Activated naive CD8-positive, alpha-beta T cell (primary cell): ENCODE measurements around the gene RBM44.

Experiments used
- H3K27ac Mint-ChIP-seq: one replicate; pipeline ENCODE4 v1.8.0; 2021; ENCODE audit warnings: mixed read lengths
- H3K27me3 Mint-ChIP-seq: one replicate; pipeline ENCODE4 v1.8.0; 2021; ENCODE audit warnings: mixed read lengths
- H3K36me3 Mint-ChIP-seq: one replicate; pipeline ENCODE4 v1.8.0; 2021; ENCODE audit warnings: mixed read lengths
- H3K4me1 Mint-ChIP-seq: one replicate; pipeline ENCODE4 v1.8.0; 2021; ENCODE audit warnings: low read depth, mixed read lengths
- H3K4me3 Mint-ChIP-seq: one replicate; pipeline ENCODE4 v1.8.0; 2021; ENCODE audit warnings: mild to moderate bottlenecking, mixed read lengths
- H3K9me3 Mint-ChIP-seq: one replicate; pipeline ENCODE4 v1.8.0; 2021; ENCODE audit warnings: low read depth, mixed read lengths

Gene RBM44

DNA sequence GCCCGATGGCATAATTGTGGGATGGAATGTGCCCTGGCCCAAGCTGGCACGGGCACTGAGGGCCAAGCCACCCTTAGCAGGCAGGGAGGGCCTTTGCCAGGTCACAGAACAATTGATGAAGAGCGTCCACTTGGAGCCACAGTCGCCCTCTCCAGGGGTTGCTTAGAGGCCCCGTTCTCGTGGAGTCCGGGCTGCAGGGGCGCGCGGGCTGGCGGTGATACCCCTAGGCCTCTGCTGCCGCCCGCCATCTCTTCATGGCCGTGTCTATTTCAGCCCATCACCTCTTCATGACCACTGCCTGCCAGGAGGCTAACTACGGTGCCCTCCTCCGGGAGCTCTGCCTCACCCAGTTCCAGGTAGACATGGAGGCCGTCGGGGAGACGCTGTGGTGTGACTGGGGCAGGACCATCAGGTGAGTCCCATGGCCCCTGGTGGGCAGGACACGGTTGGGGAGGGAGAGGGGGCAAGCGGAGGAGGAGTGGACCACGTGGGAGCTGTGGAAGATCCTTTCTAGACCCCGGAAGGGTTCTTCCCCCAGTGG is 78.4 kb downstream of the RBM44 start:
- no peaks in the 10 kb centered on the region for H3K27me3 Mint-ChIP-seq
- H3K9me3 Mint-ChIP-seq = no peaks in the 10 kb centered on the region
- peaks cover 8% of the 10 kb centered on the region for H3K4me1 Mint-ChIP-seq
- no peak overlapping the region for H3K27ac Mint-ChIP-seq
- H3K36me3 Mint-ChIP-seq = no peaks in the 10 kb centered on the region
- H3K4me3 Mint-ChIP-seq = no peak overlapping the region

DNA sequence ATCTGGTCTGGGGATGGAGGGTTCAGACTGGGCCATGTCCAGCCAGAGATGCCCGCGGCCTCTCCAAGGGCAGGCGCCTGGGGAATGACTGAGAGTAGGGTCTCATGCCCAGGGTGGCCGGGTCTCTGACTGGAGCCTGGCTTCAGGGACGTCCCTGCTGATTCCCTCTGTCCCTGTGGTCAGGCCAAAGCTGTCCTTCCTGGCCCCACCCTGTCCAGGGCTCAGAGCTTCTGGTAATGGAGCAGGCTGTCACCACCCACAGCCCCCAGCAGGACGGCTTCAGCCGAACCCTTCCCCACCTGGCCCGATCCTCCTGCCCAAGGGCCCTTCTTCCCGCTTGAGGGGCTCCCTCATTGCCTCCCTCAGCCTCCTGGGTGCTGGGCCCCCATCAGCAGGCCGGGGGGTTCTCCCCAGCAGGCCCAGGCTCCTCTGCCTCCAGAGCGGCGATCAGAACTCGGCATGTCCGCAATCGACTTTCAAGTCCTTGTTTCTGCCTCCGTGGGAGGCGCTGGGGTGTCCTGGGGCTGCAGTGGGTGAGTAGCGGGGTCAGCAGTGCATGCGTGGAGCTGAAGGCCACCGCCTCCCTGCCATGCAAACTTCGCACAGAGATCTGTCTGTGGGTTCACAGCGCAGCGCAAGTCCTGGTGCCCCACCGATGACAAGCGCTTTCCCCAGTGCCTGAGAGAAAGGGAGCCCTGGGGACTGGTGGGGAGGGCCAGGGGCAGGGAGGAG is 79.2 kb downstream of the RBM44 start:
- H3K4me1 Mint-ChIP-seq = peaks cover 8% of the 10 kb centered on the region
- H3K36me3 Mint-ChIP-seq = no peaks in the 10 kb centered on the region
- no peak overlapping the region for H3K4me3 Mint-ChIP-seq
- no peak overlapping the region for H3K27ac Mint-ChIP-seq
- no peaks in the 10 kb centered on the region for H3K27me3 Mint-ChIP-seq
- no peaks in the 10 kb centered on the region for H3K9me3 Mint-ChIP-seq

- no peaks in the 10 kb centered on the region for H3K36me3 Mint-ChIP-seq
- no peaks in the 10 kb centered on the region for H3K9me3 Mint-ChIP-seq
- H3K27ac Mint-ChIP-seq = no peak overlapping the region
- H3K4me1 Mint-ChIP-seq = peaks cover 5% of the 10 kb centered on the region
- H3K27me3 Mint-ChIP-seq = no peaks in the 10 kb centered on the region
- H3K4me3 Mint-ChIP-seq = no peak overlapping the region
Observed at GRCh38 chr2:237878321-237879057, 79.9 kb downstream of the RBM44 start.

DNA sequence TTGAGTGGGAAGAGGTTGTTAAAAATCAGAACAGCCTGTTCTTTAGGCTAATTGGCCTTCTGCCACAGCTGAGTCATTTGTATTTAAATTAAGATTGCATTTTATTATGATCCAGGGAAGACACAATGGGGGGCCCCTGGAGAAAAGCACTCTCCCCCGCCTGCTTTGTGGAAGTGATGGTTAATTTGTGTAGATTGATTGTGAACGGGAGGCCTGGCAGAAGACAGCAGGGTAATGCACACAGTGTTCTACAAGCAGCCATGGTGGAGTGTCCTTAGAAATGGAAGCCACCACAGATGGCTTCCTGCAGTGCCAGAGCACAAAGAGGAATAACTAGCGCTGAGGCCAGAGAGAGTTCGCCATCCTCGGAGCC is 80.5 kb downstream of the RBM44 start:
- H3K27ac Mint-ChIP-seq = no peak overlapping the region
- H3K9me3 Mint-ChIP-seq = no peaks in the 10 kb centered on the region
- no peaks in the 10 kb centered on the region for H3K4me1 Mint-ChIP-seq
- no peaks in the 10 kb centered on the region for H3K36me3 Mint-ChIP-seq
- H3K4me3 Mint-ChIP-seq = no peak overlapping the region
- no peaks in the 10 kb centered on the region for H3K27me3 Mint-ChIP-seq

GRCh38 chr2:237879991-237880560 is 81.5 kb downstream of the RBM44 start:
- Mint-ChIP-seq H3K4me3 (no peak overlapping the region), H3K27ac (no peak overlapping the region), H3K9me3 (no peaks in the 10 kb centered on the region), H3K36me3 (no peaks in the 10 kb centered on the region), H3K27me3 (no peaks in the 10 kb centered on the region), H3K4me1 (no peaks in the 10 kb centered on the region)

GRCh38 chr2:237882510-237883481 is 84.2 kb downstream of the RBM44 start:
- H3K9me3 Mint-ChIP-seq = no peaks in the 10 kb centered on the region

DNA sequence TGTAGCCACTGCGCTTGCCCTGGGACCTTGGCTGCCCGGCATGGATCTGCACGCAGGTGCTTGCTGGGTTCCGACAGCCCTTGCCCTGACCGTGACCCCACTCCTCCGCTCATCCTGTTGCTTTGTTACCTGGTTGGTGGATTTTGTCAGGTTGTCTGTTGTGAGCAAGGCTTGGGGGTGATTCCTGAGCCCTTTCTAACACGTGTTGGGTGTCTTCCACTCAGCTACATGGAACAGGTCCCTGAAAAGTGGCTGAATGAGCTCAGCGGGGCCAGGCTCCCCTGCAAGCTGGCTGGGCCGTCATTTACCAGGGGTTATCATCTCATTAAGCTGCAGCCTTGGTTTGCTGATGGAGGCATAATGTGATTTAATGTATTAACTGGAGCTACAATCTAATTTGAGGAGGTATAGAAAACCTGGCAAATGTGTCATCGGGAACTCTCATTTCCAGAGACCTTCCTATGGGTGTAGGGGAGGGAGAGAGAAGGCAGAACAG is 85.4 kb downstream of the RBM44 start:
- no peaks in the 10 kb centered on the region for H3K36me3 Mint-ChIP-seq
- H3K27ac Mint-ChIP-seq = no peak overlapping the region
- H3K9me3 Mint-ChIP-seq = no peaks in the 10 kb centered on the region
- H3K27me3 Mint-ChIP-seq = no peaks in the 10 kb centered on the region
- no peak overlapping the region for H3K4me3 Mint-ChIP-seq
- H3K4me1 Mint-ChIP-seq = no peaks in the 10 kb centered on the region

More at GRCh38 chr2:237882510-237883481, 84.2 kb downstream of the RBM44 start:
- Mint-ChIP-seq H3K36me3 (no peaks in the 10 kb centered on the region), H3K27ac (no peak overlapping the region), H3K4me1 (no peaks in the 10 kb centered on the region), H3K4me3 (no peak overlapping the region), H3K27me3 (no peaks in the 10 kb centered on the region)

GRCh38 chr2:237884681-237885080 is 86.1 kb downstream of the RBM44 start:
- H3K9me3 Mint-ChIP-seq = no peaks in the 10 kb centered on the region
- no peaks in the 10 kb centered on the region for H3K4me1 Mint-ChIP-seq
- no peaks in the 10 kb centered on the region for H3K27me3 Mint-ChIP-seq
- no peaks in the 10 kb centered on the region for H3K36me3 Mint-ChIP-seq
- H3K4me3 Mint-ChIP-seq = no peak overlapping the region
- no peak overlapping the region for H3K27ac Mint-ChIP-seq

DNA sequence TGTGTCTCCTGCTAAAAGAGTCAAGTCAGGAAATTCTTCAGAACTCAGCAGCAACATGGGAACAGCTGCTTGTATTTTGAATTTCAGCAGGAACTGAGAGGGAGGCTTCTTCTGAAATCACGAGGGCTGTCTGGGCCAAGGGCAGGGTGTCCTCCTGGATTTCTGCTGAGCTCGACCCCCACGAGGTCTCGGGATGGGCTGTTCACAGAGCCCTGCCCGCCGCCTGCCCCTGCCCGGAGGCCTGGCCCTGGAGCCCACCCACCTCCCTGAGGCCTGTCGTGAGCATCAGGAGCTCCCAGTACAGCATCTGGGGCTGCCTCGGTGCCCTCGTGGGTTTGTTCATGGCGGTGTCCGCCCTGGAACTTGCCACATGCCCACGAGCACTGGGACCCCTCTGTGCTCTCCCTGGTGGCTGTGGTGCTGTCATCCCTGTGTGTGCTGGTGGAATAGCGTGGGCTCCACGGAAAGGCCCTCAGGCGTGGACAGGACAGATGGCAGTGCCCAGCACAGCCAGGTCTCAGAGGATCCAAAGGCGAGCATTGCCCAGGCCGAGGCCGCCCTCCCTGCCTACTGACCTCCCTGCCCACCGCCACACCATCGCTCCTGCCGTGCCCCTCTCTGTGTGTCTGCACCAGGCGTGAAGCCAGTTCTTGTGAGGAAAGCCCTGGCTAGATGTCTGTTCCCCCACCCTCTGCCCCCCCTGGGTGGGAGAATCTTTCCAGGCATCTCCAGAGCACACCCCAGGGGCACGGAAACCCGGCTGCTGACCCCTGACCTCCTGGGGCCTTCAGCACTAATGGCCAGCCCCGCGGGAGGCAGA is 86.7 kb downstream of the RBM44 start:
- no peaks in the 10 kb centered on the region for H3K36me3 Mint-ChIP-seq
- no peak overlapping the region for H3K4me3 Mint-ChIP-seq
- H3K27me3 Mint-ChIP-seq = no peaks in the 10 kb centered on the region
- no peak overlapping the region for H3K27ac Mint-ChIP-seq
- H3K9me3 Mint-ChIP-seq = no peaks in the 10 kb centered on the region
- H3K4me1 Mint-ChIP-seq = no peaks in the 10 kb centered on the region

DNA sequence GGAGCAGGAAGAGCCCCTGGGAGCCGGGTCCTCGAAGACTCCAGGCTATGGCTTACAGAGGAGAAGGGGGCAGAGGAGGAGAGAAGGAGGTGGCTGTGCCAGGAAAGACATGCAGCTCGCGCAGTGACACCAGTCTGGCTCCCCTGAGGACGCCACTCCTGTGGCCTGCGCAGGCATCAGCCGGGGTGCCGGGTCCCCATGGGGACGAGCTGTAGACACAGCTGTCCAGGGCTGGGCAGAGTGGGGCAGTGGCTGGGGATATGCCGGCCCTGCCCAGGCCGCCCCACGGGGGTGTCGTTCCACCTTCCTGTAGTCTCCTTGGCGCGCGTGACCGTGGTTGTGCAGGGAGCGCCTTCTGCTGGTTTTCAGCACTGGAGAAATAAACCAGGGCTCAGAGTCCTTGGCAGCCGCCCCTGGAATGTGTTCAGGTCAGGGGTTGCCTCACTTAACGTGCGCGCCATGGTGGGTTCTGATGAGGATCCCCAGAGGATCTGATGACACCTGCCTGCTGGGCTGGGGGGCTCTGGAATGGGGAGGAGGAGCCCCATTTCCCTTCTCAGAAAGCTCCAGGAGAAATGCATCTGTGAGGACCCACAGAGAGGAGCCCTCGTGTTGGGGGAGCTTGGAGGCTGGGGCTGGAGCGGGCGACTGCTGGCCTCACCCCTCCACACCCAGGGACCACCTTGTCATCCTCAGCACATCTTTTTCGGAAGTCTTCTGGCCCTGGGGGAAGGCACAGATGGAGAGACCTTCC is 87.5 kb downstream of the RBM44 start:
- Mint-ChIP-seq H3K4me1 (no peaks in the 10 kb centered on the region), H3K27me3 (no peaks in the 10 kb centered on the region), H3K27ac (no peak overlapping the region), H3K4me3 (no peak overlapping the region), H3K9me3 (no peaks in the 10 kb centered on the region), H3K36me3 (no peaks in the 10 kb centered on the region)

- Mint-ChIP-seq H3K4me1 (peaks cover 1% of the 10 kb centered on the region), H3K4me3 (no peak overlapping the region), H3K27me3 (no peaks in the 10 kb centered on the region), H3K9me3 (no peaks in the 10 kb centered on the region), H3K27ac (no peak overlapping the region), H3K36me3 (no peaks in the 10 kb centered on the region)
Observed at GRCh38 chr2:237886685-237887481, 88.3 kb downstream of the RBM44 start.

GRCh38 chr2:237888389-237888788 is 89.8 kb downstream of the RBM44 start:
- H3K27ac Mint-ChIP-seq = no peak overlapping the region
- no peaks in the 10 kb centered on the region for H3K36me3 Mint-ChIP-seq
- no peaks in the 10 kb centered on the region for H3K27me3 Mint-ChIP-seq
- H3K4me3 Mint-ChIP-seq = no peak overlapping the region
- peaks cover 8% of the 10 kb centered on the region for H3K4me1 Mint-ChIP-seq
- no peaks in the 10 kb centered on the region for H3K9me3 Mint-ChIP-seq
